Forelimb muscle (tissue), 1 donor: ENCODE data around the gene GPR3. TPM values are rescaled to one million over a fixed set of nuclear protein-coding genes. Genes with fewer than 3 reads are reported as not detected.
"Not testable (repeated sequence)": the region's sequence is repeated elsewhere in the genome, so short reads cannot be mapped to it uniquely, and the experiment has no call there.

Source experiments
- DNase-seq: peaks from one replicate; pipeline ENCODE4 v3.0.0-alpha.2; 2013; ENCODE audit warnings: low read depth
- polyA plus RNA-seq: library from polyadenylated mRNA; unstranded; fragments of 120-200 nt; gene quantifications from one replicate; pipeline ENCODE4 v1.2.1, GENCODE V29; 2013; ENCODE audit not compliant: insufficient read length

Gene GPR3
- polyA plus RNA-seq, 1 donor = 0.75 TPM

DNA sequence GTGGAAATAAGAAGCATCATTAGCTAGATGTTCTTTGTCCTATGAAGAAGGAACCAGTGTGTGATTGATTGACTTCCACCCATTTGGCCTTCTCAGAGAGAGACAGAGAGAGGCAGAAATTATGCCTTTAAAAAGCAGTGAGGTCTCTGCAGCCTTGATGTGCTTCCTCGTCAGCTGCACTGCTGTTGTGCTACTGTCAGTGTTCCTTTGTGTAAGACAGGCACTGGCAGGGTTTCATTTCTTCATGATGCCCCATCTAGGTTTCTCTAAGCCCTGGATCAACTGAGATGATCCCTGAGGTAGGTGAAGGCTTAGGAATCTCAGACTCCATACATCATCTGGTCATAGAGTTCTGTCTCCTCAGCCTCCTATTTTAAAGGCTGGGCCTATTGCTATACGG lies 34.9 kb downstream of the GPR3 start:
- no peak for DNase-seq

DNA sequence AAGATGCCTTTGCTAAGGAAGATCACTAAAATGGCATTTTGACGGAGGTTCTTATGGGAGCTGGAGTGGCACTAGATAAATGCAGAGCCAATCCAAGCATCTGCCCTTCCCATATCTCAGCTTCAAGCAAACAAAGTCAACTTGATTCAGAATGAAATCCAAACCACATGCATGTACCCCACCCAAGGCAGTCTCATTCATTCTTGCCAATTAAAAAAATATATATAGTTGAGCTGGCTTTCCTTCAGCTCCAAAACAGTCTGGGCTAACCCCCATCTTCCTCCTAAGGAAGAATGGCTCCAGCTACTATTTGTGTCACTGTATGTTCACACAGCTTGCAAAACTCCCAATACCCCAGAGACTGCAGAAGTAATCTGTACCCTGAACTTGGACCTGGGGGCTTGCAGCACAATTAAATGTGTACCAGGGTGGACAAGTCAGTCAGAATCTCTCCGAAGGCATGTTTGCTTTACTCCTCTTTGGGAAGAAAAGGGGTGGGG lies 35.4 kb downstream of the GPR3 start:
- DNase-seq = no peak

GRCh38 chr1:27428316-27429028 lies 36.0 kb downstream of the GPR3 start:
- no peak for DNase-seq

- DNase-seq = no peak
Observed at GRCh38 chr1:27429029-27429425, 36.6 kb downstream of the GPR3 start.

DNA sequence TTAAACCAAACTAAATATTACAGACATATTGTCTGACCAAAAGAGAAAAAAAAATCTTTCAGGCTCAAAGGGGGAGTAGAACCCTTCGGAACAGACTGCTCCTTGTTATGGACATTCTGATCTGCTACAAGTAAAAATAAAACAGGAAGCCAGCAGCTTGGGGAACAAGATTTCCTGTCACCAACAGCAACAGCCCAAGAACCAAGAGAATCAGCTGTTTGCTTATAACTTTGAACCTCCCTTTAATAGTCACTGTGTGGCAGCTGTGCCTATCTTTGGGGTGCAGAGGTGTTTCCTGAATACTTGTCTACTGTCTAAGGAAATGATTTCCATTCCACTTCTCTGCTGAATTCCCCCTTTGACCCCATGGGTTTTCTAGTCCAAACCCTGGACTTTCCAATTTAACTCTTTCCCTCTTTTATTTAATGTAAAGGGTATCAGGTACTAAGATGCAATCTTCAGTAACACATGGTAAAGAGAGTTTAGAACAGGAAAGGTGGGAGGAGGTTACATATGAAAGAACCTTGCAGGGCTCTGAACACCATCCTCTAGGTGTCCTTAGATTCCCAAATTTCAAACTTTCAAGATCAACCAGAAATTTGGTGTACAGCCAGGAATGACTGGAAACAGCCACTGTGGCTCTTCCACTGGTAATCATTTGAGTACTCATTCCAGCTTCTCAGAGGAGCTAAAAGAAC lies 38.6 kb downstream of the GPR3 start:
- no peak for DNase-seq

GRCh38 chr1:27431601-27431940 lies 39.1 kb downstream of the GPR3 start:
- DNase-seq = no peak

DNA sequence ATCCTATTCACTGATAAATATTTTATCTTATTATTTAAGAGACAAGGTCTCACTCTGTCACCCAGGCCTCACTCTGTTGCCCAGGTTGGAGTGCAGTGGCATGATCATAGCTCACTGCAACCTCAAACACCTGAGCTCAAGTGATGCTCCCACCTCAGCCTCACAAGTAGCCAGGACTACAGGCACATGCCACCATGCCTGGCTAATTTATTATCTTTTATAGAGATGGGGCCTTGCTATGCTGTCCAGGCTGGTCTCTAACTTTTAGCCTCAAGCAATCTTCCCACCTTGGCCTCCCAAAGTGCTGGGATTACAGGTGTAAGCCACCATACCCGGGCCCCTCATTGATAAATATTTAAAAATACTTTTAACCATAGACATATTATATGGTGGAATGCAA lies 40.3 kb downstream of the GPR3 start:
- DNase-seq = not testable (repeated sequence)

GRCh38 chr1:27433706-27434105 lies 41.3 kb downstream of the GPR3 start:
- DNase-seq = no peak

- DNase-seq = no peak
Observed at GRCh38 chr1:27435566-27436203, 43.3 kb downstream of the GPR3 start.

GRCh38 chr1:27436204-27437159 lies 44.1 kb downstream of the GPR3 start:
- no peak for DNase-seq

GRCh38 chr1:27438621-27439061 lies 46.2 kb downstream of the GPR3 start:
- no peak for DNase-seq

DNA sequence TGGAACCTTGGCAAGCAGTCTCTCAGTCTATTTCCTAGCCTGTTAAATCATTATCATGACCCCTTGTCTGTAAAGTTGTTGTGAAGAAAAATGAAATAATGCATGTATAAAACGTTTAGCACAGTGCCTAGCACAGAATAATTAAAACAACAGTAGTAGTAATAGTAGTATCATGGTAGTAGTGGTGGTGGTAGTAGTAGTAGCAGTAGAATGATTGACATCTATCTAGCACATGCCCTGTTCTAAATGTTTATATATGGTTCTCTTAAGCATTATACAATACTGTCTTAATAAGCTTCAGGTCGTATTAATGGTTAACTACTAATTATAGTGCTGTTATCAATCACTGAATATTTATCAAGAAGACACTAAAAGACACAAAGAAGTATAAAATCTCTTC lies 46.7 kb downstream of the GPR3 start:
- no peak for DNase-seq

DNA sequence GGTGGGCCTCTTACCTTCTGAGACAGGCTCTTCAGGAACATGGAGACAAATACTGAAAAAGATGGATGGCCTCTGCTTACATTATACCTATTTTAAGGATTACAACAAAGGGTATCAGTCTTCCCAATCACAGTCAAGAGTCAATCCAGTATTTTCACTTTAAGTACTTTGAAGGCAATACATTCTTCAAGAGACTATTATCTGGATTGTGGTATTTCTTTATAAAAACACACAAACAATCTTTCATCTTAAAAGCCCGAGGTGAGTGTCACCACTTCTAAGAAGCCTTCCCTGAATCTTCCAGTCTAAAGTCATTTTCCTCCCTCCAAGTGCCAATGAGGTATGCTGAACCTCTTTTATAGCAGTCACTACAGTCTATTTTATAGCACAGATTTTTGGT lies 52.2 kb downstream of the GPR3 start:
- no peak for DNase-seq

Other genes with a start within 250 kb of the GPR3 start
- 14.4 TPM for gene SLC9A1, start 237.5 kb upstream of the GPR3 start, polyA plus RNA-seq
- 28.7 TPM for gene WDTC1, start 158.0 kb upstream of the GPR3 start, polyA plus RNA-seq
- gene TMEM222, start 70.5 kb upstream of the GPR3 start, polyA plus RNA-seq = 25.0 TPM
- gene SYTL1, start 50.6 kb upstream of the GPR3 start, polyA plus RNA-seq = 0.49 TPM
- 8.6 TPM for gene MAP3K6, start 25.7 kb upstream of the GPR3 start, polyA plus RNA-seq
- gene FCN3, start 17.8 kb upstream of the GPR3 start, polyA plus RNA-seq = 0.32 TPM
- not detected for gene CD164L2, start 9.3 kb upstream of the GPR3 start, polyA plus RNA-seq
- 66.3 TPM for gene WASF2, start 97.5 kb downstream of the GPR3 start, polyA plus RNA-seq
- gene AHDC1, start 211.5 kb downstream of the GPR3 start, polyA plus RNA-seq = 93.6 TPM
- 1.4 TPM for gene FGR, start 242.6 kb downstream of the GPR3 start, polyA plus RNA-seq